ENCODE measurements around the gene CALML5.

The CALML5 gene

DNA sequence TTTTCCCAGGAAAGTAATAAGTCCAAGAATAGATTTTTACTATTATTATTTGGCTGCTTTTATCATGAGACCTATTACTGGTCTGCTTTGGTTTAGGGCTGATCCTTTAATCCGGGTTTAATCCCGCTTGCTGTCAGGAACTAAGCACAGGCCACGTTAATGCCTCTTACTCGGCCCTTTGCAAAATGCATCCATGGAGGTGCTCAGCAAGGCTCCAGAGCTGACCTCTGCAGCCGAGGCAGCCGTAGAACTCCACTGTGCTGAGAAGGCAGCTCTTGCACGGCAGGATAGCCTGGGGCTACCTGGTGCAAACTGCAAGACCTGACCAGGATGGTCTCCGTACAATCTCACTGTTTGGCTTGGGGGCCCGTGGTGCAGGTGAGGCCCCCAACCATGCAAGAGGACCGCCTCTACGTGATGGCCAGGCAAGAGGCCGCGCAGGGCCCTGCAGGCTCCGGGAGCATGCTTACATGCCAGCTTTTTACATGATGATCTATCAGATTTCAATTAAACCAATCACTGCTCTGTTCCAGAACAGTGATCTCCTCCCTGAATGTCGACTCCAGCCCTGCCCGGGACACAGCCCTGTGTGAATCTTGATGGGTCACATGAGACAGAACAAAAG, 15.0 kb upstream of the CALML5 start:
- DNase-seq = no peak

DNA sequence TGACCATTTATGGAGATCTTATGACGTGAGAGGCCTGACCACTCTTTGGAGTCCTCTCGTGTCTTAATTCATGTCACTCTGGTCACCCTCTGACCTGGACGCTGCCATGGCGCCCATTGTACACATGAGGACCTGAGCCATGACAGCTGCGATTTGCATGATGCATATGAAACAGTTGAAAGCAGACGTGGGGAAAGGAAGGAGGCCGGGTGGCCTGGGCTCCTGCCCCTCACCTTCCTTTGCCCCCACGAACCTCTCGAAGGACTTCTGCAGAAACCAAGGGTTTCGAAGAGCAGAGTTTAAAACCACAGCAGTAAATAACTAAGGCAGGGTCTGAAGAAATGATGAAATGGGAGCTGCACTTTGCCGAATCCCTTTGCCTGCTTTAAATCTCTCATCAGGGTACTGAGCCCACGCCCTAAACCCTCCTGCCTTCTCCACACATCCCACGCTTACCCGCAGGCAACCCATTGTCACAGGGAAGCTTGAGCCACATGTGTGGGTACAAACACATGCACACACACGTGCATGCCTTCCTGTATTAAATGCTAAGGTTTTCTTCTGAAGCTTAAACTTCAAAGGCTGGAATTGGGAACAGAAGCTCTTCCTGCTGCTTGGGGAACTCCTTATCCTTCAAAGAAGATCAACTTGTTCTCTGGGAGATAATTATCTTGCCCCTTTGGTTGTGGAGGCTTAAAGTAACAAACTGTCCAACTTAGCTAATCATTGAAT, 13.7 kb upstream of the CALML5 start:
- no peak for DNase-seq

DNA sequence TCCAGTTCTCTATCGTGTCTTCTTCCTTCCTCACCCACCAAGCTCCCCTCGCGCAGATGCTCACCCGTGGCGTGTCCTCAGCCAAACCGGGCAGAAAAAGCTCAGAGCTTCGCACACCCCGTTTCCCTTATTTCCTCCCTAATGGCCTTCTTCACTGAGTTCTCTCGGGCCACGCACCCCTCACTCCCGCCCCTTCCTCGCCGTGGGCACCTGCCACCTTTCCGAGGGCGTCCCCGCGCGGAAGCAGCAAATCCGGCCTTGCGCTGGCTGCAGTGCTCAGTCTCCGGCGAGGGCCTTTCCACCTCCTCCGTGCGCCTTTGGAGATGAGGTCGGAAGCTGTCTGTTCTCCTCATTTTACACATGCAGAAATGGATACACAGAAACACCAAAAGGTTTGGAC, 13.0 kb upstream of the CALML5 start:
- no peak for DNase-seq

DNA sequence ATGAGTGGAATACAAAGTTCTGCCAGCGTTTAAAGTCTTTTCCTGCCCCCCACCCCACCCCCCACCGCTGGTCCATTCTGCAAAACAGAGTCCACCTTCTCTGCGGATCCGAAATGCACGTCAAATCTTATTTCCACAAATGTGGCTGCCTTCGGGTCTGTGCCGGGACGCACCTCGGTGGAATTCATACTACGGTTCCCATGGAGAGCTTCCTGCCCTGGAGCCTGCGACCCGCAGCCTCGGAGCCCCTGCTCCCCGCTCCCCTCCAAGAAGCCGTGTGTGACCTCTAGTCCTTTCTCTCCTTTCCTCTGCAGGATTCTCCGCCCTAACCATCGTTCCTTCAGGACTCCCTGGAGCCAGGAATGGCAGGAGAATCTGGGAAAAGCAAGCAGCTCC, 12.5 kb upstream of the CALML5 start:
- DNase-seq = no peak

DNA sequence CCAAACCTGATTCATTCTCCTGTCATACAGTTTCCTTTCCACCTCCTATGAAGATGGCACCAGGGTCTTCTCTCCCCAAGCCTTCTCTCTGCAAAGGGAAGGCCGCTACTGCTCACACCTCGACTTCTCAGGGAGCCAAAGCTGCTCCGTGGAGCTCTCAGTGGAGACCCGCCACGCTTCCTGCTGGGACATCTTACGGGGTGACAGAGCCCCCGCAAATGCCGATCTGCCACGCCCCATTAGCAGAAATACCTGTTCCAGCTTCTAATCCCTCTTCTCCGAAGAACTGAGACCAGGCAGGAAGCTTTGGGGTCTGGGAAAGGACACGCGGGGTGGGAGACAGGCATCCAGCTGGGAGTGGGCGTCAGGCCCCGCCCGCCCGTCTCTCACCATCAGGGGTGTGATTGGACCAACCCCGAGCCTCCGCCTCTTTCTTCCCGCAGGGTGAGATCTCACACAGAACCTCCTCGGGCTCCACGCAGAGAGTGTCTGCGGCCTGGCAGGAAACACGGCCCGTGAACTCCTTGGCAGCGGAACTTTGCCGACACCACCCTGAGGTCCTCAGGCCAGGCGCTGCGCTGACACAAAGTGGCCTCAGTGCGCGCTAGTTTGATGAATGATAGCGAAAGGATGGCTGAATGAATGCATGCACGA, 12.0 kb upstream of the CALML5 start:
- no peak for DNase-seq

DNA sequence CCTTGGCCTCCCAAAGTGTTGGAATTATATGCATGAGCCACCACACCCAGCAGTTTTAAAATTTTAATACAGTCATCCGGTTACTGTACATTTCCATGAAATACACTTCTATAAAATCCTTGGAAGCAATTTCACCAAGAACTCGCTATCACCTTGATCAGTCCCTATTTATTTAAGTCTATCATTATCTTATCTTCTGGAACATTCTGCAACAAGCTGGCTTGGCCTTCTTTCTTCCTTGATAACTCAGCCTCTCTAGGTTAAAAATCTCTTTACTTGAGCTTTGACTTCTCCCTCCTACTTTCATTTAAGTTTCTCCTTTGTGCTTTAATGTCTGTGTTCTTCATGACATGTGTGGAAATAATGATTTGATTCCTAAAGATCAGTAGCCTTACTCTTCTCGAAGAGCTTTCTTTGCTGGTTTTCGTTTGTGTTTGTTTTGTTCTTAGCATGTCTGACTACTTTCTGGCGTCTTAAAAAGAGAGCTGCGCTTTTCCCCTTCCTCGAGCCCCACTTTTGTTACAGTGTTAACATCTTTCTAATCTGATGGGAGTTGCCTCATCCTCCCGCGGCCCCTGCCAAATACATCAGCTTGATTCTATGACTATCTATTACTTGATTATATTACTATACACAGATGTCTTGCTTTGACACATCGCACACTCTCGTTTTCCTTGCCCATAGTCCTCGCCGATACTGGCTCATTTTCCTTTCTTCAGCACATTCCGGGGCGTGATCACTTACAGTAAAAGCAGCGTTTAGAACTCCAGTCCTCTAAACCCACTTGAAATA, 11.1 kb upstream of the CALML5 start:
- DNase-seq = no peak

DNA sequence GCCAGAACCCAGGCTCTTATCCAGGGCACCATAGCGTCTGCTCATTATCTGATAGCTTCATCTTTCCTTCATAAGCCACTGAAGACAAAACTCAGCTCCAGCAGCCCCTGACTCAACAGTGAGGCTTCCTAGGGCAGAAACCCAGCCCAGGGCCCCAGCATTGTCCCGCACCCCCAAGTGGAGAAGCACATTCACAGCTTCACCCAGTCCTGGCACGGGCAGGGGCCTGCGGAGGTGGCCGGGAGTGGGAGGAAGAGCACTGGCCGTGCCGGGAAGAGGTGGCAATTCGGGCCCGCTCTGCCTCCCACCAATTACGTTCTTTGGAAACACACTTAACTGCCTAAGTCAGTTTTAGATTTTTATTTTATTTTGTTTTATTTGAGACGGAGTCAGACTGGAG, 10.3 kb upstream of the CALML5 start:
- DNase-seq = no peak

DNA sequence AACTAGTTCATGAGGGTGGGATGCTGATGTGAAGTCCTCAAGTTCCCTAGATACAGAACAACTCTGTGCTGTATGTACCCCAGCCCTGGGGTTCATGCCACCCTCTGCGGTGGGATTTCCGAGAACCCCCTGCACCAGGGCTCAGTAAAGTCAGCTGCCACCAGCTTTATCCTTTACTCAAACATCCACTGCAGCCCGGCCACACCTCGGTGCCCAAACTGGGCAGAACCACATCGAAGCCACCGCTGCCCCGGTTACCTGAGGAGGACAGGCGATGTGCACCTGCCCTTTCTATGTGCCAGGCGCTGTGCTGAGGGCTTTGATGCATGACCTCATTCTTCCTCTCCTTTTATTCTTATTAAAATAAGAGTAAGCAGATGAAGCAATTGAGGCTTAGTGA, 9.9 kb upstream of the CALML5 start:
- DNase-seq = no peak

DNA sequence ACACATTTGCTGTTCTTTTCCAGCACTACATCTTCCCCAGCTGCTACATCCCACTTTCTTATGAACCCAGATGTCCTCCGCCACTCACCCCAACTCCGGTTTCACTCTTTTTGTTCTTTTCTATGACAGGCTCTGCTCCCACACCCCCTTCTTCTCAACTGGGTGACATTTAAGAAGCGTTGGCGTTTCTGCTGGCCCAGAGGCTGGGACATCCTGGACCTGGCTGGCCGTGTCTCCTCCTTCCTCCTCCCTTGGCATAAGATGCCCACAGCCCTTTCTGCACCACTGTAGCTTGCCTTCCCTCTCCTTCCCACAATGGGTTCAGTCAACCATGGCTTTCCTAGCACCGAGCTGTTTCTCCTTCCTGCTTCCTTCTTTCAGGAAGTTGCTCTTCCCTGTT, 9.4 kb upstream of the CALML5 start:
- DNase-seq = no peak

DNA sequence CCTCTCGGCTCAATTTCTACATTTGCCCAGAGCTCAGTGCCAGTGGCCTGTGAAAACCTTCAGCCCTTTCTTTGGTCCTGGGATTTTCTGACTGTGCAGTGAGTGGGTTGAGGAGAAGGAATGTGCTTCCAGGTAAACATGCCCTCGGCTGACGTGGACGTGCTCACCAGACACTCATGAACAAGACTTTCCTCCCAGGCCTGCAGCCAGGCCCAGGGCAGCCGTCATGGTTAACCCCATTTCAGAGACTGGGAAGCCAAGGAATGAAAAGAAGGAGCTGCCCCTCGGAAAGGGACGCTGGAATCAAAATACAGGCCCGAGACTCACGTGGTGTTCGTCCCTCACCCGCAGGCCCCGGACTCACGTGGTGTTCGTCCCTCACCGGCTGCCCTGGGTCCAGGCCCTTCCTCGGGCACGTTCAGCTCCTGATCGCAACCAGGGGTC, 8.8 kb upstream of the CALML5 start:
- DNase-seq = no peak

DNA sequence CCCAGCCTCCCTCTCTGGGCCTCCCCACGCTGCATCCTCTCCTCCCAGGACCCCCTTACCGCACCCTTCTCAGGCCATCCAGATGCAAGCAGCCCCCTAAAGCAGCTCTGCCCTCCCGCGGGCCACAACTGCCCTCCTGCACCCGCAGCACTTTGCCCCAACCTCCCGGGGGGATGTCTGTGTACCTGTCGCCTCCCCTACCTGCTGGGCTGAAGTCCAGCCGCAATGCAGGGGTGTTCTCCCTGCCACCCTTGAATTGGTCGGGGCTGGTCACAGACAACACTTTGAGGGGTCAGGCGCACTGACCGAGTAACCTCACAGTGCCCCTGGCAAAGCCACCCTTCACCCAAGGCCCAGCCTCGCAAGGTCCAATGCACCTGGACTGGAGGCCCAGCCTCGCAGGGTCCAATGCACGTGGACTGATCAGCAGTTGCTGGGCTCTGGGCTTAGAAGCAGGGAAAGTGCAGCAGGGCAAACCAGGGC, 8.3 kb upstream of the CALML5 start:
- DNase-seq = no peak

DNA sequence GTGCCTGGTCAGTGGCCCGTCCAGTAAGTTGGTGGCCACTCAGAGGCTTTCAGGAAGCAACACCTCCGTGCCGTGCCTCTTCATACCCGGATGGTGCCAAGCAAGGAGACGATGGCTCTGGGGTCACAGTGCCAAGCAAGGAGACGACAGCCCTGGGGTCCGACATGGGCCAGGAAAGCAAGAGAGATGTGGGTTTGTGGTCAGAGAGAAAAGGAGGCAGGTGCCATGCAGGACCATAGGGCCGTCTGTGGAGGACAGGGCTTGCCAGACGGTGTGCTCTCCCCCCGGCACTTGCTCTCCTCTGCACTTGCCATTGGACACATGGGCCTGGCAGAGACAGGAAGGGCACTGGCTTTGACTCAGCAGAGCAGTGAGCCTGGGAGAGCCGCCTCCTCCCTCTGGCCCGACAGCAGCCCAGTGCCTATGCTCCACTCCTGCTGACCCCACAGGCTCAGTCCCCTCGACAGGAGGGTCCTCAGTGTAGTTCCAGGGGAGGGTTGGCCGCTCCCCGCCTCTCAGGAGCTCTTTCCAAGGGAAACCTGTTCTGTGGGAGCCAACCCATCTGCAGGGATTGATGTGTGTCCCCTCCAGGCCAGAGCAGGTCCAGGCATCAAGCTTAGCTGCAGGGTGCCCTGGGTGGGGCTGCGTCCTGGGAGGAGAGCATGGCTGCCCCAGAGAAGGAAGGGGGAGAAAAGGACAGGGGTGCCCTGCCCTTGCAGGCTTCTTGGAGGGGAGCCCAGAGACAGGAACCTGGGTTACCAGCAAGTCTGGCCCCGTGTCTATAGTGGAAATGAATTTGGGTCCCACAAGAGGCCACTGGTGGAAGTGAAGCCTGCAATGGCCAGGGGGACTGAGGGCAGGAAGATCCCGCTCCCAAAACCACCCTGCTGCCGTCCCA, 7.6 kb upstream of the CALML5 start:
- no peak for DNase-seq

DNA sequence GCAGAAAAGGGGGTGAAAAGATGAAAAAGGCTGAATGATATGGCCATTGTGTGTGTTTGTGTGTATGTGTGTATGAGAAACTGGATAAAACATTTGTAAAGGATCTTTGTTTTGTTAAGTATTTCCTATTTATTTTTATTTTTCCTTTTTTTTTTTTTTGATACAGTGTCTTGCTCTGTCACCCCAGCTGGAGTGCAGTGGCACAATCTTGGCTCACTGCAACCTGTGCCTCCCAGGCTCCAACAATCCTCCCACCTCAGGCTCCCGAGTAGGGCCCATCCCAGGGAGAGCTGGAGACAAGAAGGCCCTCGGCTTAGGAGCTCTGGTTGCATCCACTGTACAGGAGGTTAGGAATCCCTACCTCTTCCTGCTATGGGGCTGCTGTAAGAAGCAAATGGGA, 6.9 kb upstream of the CALML5 start:
- no peak for DNase-seq

DNA sequence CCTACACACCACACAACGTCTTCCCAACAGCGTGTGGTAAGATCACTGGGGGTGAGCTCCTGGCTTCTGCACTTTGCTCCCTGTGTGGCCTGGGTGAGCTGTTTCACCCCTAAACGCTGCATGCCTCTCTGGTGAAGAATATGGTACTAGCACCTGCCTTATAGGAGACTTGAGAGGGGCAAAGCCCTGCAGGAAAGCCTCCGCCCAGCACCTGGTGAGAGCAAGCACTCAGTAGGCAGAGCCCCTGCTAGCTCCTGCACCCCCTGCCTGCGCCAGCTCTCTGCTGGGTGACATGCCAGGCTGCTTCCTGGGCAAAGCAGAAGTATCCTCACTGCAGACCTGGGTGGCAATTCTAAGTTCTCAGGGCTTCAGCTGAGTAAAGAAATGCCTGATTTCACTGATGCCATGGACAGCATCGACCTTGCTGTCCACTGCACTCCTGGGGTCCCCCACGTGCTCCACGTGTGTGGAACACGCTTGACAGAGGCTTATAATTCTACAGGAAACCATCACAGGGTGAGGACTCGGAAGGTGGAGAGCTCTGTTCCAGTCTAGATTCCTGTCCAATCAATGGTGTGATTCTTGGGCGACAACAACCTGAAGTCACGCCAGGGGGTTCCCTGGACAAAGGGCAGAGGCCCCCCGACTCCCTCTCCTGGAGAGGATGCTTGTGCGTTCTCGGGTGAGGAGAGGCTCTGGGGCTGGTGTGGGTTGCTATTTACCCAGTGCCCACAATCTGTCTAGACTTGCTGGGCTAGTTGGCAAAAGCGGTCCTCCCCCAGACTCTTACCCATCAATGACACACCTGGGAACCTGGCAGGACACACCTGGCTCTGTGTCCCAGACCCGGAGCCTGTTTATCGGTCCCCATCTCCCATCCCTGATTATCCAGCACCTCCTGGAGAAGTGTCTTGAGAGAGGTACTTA, 5.0 kb upstream of the CALML5 start:
- no peak for DNase-seq

DNA sequence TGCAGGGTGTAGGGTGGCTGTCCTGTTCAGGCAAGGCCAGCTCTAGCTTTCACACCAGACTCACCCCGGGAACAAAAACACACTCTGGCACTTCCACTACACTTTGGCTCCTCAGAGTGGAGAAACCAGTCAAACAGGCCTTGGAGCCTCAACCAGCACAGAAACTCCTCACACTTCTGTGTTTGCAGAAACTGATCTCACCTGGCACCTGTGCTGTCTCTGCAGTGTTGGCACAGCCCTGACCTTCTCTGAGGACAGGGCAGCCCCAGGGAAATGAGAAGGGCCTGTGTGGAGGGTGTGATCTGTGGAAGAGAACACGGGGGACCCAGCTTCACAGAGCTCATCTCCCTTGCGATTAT, 4.1 kb upstream of the CALML5 start:
- DNase-seq = no peak

DNA sequence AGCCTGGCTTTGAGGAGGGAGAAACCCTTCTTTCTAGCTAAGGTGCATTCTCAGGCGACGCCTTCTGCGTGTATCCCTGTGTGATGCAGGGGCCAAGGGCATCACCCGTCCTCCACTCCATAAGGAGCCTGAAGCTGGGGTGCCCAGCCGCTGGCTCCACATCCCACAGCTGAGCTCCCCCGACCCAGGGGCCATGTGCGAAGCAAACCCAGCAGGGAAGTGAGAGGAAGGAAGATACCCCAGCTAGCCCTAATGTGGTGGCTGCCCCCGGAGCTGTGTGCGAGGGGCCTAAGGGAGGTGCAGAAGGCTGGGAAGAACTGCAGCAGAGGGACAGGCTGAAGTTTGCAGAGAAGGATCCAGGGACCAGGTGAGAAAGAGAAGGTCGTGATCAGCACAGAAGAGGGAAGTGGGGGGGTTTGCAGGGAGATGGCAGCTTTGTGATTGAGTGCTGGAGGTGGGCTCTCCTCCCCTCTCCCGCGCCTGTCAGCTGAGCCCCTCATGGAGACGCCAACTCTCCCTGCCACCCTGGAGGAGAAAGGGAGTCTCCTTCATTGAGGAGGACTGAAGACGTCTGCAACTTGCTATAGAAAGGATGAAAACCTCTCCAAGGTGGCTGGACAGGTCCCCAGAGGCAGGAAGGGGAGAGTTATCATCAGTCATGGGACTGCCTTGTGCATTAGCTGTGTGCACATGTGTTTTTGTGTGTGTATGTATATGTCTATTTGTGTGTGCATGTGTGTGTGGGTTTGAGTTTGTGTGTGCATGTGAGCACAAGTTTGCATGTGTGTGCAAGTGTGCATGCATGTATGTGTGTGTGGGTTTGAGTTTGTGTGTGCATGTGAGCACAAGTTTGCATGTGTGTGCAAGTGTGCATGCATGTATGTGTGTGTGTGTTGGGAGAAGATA, 3.5 kb upstream of the CALML5 start:
- no peak for DNase-seq

DNA sequence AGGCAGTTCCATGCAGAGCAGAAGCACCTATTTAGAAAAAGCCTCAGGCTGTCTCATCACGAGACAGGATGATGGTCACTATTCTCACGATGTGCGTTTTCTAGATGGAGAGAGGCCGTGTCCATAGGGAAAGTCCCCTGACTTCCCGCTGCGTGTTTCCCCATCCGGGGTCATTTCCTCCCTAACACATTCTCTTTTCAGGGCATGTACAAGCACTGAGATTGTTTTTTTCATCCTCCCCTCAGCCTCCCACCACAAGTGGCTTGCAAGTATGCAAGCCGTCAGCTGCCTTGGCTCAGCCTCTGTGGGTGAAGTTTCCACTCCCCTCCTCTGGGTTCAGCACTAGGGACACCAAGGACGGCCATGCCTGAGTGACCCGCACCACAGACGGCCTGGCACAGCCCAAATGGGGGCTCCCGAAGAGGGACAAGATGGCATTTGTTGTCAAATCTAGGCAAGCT, 2.7 kb upstream of the CALML5 start:
- DNase-seq = no peak

DNA sequence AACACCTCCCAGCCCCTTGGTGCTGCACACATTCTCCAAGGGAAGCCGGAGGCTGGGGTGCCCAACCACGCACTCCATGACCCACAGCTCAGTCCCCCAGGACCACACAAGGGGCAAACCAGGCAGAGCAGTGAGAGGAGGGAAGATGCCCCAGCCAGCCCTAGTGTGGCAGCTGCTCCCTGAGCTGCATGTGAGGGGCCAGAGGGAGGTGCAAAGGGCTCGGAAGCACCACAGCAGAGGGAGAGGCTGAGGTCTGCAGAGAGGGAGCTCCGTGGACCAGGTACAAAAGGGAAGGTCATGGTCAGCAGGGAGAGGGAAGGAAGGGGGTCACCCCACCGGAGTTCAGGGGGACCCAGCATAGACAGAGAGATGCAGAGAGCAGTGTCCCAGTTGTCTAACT, 1.5 kb upstream of the CALML5 start:
- DNase-seq = no peak

DNA sequence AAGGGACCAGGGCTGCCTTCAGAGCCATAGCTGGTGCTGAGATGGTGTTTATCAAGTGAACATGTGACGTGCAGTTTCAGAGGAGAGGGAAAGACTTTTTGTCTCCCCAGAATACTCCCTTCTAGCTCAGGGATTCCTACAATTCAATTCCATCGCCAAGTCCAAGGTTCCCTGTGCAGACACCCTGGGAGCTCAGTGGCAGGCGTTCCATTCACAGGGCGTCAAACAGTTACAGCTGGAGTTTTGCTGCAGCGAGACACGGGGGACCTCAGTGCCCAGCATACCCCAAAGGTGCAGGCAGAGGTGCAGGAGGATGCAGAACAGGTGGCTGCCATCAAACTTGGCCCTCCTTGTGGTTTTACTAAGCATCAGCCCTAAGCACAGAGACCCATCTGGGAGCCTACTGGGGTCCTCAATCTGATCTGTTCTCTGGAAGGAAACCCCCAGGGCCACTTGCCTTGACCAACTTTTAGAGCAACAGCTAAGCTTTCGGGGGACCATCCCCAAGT, 846 bp upstream of the CALML5 start:
- no peak for DNase-seq
